ENCODE results near the gene MSX1. TPM values are rescaled to one million over a fixed set of nuclear protein-coding genes. Genes with fewer than 3 reads are reported as not detected.

Gene MSX1
- total RNA-seq, 1 experiment from 2014 or later = not detected

- no peak overlapping the region for H3K23ac ChIP-seq (ENCODE audit: insufficient read length, low read depth, low read length)
- H3K79me1 ChIP-seq (ENCODE audit: insufficient read depth, low read depth, low read length, poor library complexity, severe bottlenecking) = no peaks in the 10 kb centered on the region
- H3K79me2 ChIP-seq (ENCODE audit: insufficient read depth, low read length) = no peaks in the 10 kb centered on the region
- H3K14ac ChIP-seq (ENCODE audit: insufficient read depth, low read length) = no peak overlapping the region
- no peak for DNase-seq
- H2AK5ac ChIP-seq (ENCODE audit: insufficient read length, low read length) = no peak overlapping the region
- no peak overlapping the region for H2BK20ac ChIP-seq (ENCODE audit: low read depth, low read length, poor library complexity, severe bottlenecking)
- H4K20me1 ChIP-seq (ENCODE audit: control insufficient read depth, insufficient read depth, insufficient read length) = no peaks in the 10 kb centered on the region
- H3K23me2 ChIP-seq (ENCODE audit: insufficient read length, low read depth, low read length, poor library complexity, severe bottlenecking) = peaks cover 3% of the 10 kb centered on the region
- no peak overlapping the region for H3K4ac ChIP-seq (ENCODE audit: low read depth, low read length)
- H3K18ac ChIP-seq (ENCODE audit: insufficient read length, low read depth, low read length) = no peak overlapping the region
- no peak overlapping the region for H2BK15ac ChIP-seq (ENCODE audit: low read depth, low read length)
- H2BK5ac ChIP-seq (ENCODE audit: insufficient read length, low read length) = no peak overlapping the region
- H3K4me2 ChIP-seq (ENCODE audit: insufficient read depth, insufficient read length, low read length) = no peak overlapping the region
- H4K5ac ChIP-seq (ENCODE audit: insufficient read length, low read depth, low read length) = no peak overlapping the region
- no peak overlapping the region for H3K4me3 Mint-ChIP-seq
- no CpG with 5 or more reads among the region's 8 CpGs for whole genome bisulfite sequencing (ENCODE audit: extremely low coverage, insufficient read length, low lambda C conversion rate)
- no peak overlapping the region for H2AFZ ChIP-seq (ENCODE audit: low read length)
- no peak overlapping the region for H4K91ac ChIP-seq (ENCODE audit: insufficient read length, low read depth, low read length)
- no peak overlapping the region for H3K27ac Mint-ChIP-seq
- H3K9ac ChIP-seq (ENCODE audit: extremely low read depth, insufficient read length, low read length) = no peak overlapping the region
- peaks cover 99% of the 10 kb centered on the region for H3K27me3 Mint-ChIP-seq (ENCODE audit: low read depth)
- H3K4me1 Mint-ChIP-seq = peaks cover 9 to 19% of the 10 kb centered on the region in 2 experiments
- H3K9me3 Mint-ChIP-seq = no peaks in the 10 kb centered on the region; a peak in 1 of 5 replicates
- H3K9me3 ChIP-seq (ENCODE audit: control insufficient read depth, low read depth, low read length) = no peaks in the 10 kb centered on the region
- no peak overlapping the region for H3T11ph ChIP-seq (ENCODE audit: low read length)
- no peak overlapping the region for H2BK120ac ChIP-seq (ENCODE audit: low read depth, low read length, poor library complexity, severe bottlenecking)
- H3K4me1 ChIP-seq (ENCODE audit: insufficient read depth, low read length) = no peaks in the 10 kb centered on the region
- no peak overlapping the region for H2BK12ac ChIP-seq (ENCODE audit: insufficient read length, low read depth, low read length)
- no peak overlapping the region for H4K8ac ChIP-seq (replicated peaks; ENCODE audit: insufficient read length, low read depth, low read length)
- H3K27me3 ChIP-seq (ENCODE audit: insufficient read depth, low read length) = peaks cover 37% of the 10 kb centered on the region
- peaks cover 0 to 1% (median 0%) of the 10 kb centered on the region in 3 experiments; a peak in 1 of 7 replicates for H3K36me3 Mint-ChIP-seq (ENCODE audit: insufficient read depth in 1 of 3, low read depth in 3 of 3)
- H3K56ac ChIP-seq (ENCODE audit: insufficient read length, low read depth, low read length) = no peak overlapping the region
- TF ChIP-seq CTCF (conservative IDR thresholded peaks at IDR 0.05) = no peak
- H3K27ac ChIP-seq (ENCODE audit: insufficient read length, low read depth, low read length) = no peak overlapping the region
Observed at GRCh38 chr4:4848540-4848939, 10.9 kb upstream of the MSX1 start.

Measured in H9 (cell line).